Coronary artery (tissue), 2 donors: ENCODE data around the gene CKS2.
"Not testable (repeated sequence)": the region's sequence is repeated elsewhere in the genome, so short reads cannot be mapped to it uniquely, and the experiment has no call there.

Experiments used
- DNase-seq: peaks from one replicate; pipeline ENCODE4 v3.0.0-alpha.2; 2017; ENCODE audit warnings: low spot score
- H3K27ac ChIP-seq, 2 donors: fragments of 200-600 bp; sonication (generic); one replicate each; pipeline ENCODE4 v1.5.1; 2016 to 2019
- H3K4me3 ChIP-seq: fragments of 200-600 bp; sonication (generic); 2 replicates; pipeline ENCODE4 v1.5.1; 2016; ENCODE audit warnings: mild to moderate bottlenecking, moderate library complexity
- CTCF ChIP-seq: fragments of 200-600 bp; sonication (generic); IDR thresholded peaks from one replicate; pipeline ENCODE4 v1.5.1; 2019; ENCODE audit warnings: antibody characterized with exemption

CKS2 gene

DNA sequence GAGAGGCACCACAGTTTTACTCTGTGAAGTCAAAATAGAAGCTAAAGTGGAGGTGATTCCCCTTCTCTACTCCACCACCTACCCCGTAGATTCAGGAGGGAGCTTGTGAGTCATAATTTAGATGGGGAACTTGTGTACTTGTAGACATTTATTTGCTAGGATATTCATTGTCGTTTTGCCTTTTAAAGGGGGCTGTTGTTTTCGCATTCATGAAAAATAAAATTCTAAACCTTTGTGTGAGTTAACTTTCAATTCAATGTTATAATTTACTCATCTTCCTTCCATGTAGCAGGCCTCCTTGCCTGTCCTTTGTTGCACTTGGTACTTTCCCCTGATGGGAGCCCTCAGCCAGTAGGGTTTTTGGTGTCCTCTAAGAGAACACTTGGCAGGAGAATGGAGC lies 29.3 kb downstream of the CKS2 start:
- no peak for DNase-seq
- no peak for TF ChIP-seq CTCF

GRCh38 chr9:89342213-89342612 lies 31.2 kb downstream of the CKS2 start:
- DNase-seq, result no peak
- Histone ChIP-seq H3K27ac (no peak overlapping the region), H3K4me3 (no peak overlapping the region)
- no peak for TF ChIP-seq CTCF

More for the DNA sequence above, 29.3 kb downstream of the CKS2 start:
- no peak overlapping the region for H3K27ac ChIP-seq
- no peak overlapping the region for H3K4me3 ChIP-seq

DNA sequence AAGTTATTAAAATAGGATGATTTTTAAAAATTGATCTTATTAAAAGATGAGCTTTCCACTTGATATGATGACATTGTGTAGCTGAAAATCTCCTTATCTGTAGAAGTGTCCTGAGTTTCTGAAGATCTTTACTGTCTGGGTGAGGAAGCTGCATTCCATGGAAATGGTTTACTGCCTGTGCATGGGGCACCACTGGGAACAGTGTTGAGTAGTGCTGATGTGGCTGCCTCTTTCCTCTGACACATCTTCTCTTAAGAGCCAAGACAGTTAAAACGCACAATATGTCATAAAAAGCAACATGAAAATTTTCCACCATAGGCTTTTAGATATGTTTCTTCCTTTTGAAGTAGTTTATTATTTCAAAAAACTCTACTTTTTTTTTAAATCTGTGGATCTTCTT lies 32.0 kb downstream of the CKS2 start:
- Histone ChIP-seq H3K27ac (no peak overlapping the region), H3K4me3 (no peak overlapping the region)
- no peak for TF ChIP-seq CTCF
- no peak for DNase-seq

GRCh38 chr9:89343812-89344211 lies 32.8 kb downstream of the CKS2 start:
- not testable (repeated sequence) for DNase-seq, H3K4me3 ChIP-seq, H3K27ac ChIP-seq

GRCh38 chr9:89345476-89345875 lies 34.5 kb downstream of the CKS2 start:
- H3K27ac ChIP-seq, result no peak overlapping the region
- no peak for TF ChIP-seq CTCF
- H3K4me3 ChIP-seq, result no peak overlapping the region
- no peak for DNase-seq

GRCh38 chr9:89346696-89347095 lies 35.7 kb downstream of the CKS2 start:
- Histone ChIP-seq H3K27ac (no peak overlapping the region), H3K4me3 (no peak overlapping the region)
- TF ChIP-seq CTCF, result no peak
- DNase-seq, result no peak

GRCh38 chr9:89347651-89348050 lies 36.7 kb downstream of the CKS2 start:
- H3K4me3 ChIP-seq, result no peak overlapping the region
- TF ChIP-seq CTCF, result no peak
- H3K27ac ChIP-seq, result no peak overlapping the region
- DNase-seq, result no peak

GRCh38 chr9:89349607-89350006 lies 38.6 kb downstream of the CKS2 start:
- no peak for DNase-seq
- H3K4me3 ChIP-seq, result no peak overlapping the region
- TF ChIP-seq CTCF, result no peak
- H3K27ac ChIP-seq, result no peak overlapping the region
